Stimulated activated CD8-positive, alpha-beta memory T cell treated with anti-CD3 and anti-CD28 coated beads, Interleukin-4, amount 100 ng/mL, for 4 hours (primary cell): Measurements from ENCODE around the gene ASAP2.

Experiments
- DNase-seq, 2 donors: peaks; one replicate each; pipeline ENCODE4 v3.0.0-alpha.2; 2020; ENCODE audit warnings: low read depth in 2 of 2, low spot score in 1 of 2

ASAP2 gene

DNA sequence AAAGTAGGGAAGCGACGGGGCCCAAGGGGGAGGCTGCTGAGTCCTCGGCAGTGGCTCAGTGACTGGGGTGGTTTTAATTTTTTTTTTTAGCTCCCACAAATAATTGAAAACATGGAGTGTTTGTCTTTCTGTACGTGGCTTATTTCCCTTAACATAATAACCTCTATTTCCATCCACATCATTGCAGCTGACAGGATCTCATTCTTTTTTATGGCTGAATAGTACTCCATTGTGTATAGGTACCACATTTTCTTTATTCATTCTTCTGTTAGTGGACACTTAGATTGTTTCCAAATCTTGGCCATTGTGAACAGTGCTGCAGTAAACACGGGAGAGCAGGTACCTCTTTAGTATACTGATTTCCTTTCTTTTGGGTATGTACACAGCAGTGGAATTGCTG is 65.1 kb downstream of the ASAP2 start:
- DNase-seq, result no peak

DNA sequence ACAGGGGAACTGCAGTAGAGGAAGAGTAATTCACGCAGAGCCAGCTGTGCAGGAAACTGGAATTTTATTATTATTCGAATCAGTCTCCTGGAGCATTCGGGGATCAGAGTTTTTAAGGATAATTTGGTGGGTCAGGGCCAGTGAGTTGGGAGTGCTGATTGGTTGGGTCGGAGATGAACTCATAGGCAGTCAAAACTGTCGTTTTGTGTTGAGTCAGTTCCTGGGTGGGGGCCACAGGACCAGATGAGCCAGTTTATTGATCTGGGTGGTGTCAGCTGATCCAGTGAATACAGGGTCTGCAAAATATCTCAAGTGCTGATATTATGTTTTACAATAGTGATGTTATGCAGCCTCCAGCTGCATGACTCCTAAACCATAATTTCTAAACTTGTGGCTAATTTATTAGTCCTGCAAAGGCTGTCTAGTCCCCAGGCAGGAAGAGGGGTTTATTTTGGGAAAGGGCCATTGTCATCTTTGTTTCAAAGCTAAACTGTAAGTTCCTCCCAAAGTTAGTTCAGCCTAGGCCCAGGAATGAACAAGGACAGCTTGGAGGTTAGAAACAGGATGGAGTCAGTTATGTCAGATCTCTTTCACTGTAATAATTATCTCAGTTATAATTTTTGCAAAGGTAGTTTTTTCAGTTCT is 67.0 kb downstream of the ASAP2 start:
- no peak for DNase-seq

DNA sequence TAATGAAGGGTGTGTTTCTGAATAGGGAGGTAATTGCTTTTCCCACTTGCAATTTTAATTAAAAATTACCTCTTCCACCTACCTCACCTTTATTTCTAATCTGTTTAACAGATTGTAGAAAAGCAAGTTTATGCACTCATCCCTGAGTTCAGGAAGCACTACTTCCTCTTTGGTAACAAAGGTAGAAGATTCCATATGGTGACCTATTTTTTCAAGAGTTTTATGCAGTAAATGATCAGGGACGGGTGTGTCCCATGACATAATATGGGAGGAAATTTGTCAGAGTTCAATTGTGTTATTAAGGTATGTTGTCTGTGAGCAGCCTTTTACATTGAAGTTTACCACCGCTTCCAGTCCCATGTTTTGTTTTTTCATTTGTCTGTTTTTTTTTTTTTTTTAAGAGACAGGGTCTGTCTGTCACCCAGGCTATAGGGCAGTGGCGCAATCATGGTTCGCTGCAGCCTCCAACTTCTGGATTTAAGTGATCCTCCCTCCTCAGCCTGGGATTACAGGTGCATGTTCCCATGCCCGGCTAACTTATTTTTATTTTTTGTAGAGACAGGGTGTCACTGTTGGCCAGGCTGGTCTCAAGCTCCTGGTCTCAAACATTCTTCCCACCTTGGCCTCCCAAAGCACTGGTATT is 68.2 kb downstream of the ASAP2 start:
- no peak for DNase-seq

DNA sequence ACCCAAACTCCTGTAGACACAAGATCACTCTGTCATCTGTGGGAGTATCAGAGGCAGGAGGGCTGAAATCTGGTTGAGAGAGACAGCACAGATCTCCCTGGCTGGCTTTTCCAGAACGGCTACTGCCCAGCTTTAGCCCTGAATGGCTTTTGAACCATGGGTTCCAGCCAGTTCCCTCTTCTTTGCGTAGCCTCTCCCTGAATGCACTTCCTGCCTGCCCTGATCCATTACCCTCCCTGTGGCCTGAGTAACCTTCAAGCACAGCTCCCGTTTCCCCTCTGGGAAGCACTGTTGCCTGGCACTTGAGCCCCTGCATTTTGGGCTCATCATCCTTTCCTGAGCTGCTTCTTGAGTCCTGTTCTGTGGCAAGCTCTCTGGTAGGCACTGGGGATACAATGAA is 68.8 kb downstream of the ASAP2 start:
- no peak for DNase-seq

DNA sequence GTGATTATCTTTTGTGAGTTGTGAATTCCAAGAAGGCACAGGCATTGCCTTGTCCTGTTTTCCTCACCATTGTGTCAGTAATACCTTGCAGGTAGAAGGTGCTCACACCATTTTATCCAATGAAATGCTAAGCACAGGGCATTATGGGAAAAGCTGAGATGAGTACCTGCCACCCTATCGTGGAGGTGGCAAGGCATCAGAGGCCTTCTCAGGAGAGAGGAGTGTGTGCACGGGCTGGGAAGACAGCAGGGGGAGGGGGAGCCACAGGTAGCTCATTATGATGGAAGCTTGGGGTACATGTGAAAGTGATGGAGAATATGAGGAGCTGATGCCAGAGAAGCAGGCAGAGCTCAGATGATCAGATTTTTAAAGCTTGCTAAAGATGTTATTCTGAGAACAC is 69.5 kb downstream of the ASAP2 start:
- DNase-seq, result no peak

DNA sequence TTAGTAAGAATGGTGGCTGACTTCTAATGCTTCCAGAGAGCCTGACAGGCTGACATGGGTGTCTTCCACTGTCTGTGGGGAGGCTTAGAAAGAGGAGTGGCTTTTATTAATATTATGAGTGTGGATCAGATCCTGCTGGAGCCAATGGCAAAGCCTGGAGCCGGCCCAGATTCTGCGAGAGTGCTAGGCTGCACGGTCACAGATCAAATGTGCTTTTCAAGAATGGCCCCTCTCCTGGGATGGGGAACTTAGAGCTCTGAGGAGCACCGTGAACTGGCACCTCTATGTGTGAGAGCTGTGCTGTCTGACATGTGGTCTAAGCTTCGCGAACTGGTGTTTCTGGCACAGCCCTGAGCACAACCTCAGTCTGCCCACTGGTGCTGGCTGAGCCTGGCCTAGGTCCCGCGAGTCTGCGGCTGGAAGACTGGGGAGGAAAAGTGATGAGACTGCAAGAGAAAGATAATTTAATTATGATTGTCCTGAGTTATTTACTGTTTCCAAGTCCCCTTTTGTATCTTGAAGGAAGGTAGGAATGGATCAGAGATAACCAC is 70.4 kb downstream of the ASAP2 start:
- no peak for DNase-seq

DNA sequence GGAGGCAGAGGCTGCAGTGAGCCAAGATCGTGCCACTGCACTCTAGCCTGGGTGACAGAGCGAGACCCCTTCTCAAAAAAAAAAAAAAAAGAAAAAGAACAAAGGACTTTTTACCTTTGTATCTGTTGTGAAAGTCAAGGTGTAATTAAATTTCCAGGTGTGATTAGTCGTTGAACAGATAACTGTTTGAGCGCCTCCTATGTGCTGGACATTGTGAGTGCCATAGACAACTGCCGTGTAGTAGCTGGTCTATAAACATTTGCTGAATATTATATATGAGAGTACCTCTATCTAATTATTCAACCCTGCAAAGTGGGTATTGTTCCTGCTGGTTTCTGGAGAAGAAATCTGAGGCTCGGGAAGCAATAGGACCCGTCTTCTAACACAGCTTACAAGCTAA is 71.8 kb downstream of the ASAP2 start:
- no peak for DNase-seq

DNA sequence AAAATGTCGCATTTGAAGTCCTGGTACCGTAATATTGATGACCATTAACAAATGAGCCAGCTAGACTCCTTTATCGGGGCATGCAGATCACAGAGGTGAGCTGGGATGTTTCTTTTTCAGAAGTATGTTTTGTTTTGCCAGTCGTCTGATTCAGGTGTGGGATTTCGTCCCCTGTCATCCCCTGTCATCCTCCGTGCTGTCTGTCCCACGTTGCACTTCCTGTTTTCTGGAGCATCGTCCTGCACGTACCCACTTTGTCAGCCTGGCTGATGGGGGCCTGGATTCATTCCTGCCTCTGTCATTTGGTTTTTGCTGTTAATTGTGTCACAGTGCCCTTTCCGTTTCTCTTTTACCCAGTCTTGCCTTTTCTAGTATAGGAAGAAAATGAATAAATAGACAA is 72.8 kb downstream of the ASAP2 start:
- DNase-seq, result no peak

DNA sequence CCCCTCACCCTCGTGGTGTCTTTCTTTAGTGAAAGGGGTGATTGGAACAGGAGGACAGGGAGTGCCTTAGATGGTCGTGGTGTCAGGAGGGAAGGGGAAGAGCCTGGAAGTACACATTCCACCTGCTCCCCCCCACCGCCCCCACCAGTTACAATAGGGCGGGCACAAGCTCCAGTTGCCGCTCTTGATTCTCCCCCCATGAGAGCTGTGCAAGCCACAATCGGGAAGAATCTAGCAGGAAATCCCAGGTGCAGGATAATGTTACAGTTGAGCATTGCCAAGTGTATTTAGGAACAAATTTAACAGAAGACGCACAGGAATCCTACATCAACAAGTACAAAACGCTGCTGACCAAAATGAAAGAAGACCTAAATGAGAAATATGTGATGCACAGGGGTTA is 73.6 kb downstream of the ASAP2 start:
- no peak for DNase-seq

DNA sequence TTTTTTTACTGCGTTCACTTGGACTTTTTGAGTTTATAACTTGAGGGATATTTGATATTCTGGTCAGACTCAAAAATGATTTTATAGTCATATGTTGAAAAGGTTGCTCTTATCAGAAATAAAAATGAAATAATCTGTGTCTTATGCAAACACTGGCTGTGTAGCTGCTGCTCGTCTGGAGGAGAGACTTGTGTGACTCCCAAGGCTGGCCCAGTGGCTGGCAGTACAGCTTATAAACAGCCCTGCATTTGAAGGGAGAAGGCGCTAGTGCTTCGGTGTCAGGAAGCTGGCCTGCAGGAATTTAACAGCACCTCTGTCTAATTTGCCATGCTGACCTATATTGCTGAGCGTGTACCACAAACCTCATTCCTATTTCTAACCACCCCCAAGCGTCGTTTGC is 74.5 kb downstream of the ASAP2 start:
- no peak for DNase-seq

DNA sequence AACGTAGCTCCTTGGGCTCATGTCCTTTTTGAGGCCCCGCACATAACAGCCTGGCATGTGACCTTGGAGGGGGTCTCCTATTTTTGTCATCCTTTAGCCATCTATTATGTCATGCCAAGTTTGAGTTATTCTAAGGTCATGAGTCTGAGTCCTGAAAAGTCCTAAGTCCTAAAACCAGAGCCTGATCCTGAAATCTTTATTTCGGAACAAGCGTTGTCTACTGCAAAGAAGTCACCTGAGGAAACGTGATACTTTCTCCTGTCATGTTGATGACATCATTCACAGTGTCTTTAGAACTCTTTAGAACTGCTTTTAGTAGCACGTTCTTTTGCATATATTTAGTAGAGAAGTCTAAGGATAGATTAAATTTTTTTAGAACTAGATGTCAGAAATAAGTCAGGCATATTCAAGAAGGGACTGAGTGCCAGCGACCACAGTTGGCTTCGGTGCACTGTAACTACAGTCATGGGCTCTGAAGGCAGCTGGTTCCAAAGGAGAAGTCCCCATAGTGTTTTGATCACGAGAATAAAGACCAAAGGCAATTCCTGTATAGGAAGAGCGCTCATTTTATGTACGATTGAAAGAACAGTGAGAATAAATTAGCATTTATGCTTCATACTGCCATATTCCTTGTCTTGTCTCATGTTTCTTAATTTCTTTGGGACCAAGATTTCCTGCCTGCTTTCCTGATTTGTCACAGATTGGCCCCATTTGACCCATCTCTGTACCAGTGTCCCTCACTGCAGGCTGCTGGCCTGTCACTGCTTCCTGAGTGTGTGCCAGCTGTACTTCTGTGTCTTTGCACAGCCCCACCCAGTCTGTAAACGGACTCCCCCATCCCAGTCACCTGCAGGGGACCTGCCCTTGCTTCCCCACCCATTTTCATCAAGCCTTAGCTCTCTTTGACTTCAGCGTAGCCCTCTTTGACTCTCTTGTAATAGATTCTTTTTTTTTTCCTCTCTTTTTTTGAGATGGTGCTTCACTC is 75.8 kb downstream of the ASAP2 start:
- no peak for DNase-seq

DNA sequence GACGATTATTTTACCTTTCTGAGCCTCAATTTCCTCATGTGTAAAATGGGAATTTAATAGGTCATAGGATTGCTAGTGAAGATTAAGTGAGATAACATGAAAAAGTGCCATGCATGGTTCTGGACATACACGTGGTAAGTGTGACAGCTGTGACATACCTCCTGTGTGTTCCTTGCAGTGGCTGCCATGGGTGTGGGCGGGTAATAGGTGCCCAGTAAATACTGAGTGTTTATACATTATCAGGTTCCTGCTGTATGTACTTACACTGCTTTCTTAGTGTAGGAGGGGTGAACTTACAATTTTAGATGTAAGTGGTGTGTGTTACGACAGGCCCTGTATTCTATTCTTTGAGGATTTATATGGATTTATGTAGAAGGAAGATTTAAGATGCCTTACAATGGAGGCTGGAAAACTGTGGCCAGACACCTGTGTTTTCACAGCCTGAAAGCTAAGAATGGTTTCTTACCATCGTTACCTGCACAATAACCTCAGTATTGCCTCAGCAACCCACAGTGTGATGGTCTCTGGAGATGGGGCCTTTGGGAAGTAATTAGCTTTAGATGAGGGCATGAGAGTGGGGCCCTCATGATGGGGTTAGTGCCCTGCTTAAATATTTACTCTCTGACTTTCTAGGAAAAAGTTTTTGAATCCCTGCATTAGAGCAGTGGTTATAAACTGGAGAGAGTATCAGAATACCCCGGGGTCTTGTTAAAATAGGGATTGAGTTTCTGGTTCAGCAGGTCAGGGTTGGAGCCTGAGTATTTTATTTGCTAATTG is 78.1 kb downstream of the ASAP2 start:
- DNase-seq, result no peak

DNA sequence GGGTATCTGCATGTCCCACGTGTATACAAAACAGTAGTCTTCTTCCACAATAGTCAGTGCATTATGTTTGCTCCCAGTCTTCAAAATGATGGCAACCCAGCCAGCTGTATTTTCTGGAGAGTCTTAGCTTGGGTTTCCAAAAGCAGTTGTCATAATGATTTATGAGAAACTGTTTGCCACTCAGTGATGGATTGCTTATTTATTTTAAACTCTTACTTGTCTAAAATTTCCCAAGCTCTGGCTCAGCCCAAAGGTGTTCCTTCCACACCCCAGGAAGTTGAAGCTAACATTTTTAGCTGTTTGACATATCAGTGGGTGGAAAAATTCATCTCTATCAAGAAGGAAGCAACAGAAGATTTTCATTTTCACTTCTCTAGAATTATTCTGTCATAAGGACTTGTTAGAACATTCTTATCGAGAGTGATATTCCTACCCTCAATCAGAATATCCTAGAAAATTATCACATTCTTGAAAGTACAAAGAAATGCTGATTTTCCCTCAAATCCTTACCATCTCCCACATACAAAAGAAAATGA is 78.8 kb downstream of the ASAP2 start:
- no peak for DNase-seq

DNA sequence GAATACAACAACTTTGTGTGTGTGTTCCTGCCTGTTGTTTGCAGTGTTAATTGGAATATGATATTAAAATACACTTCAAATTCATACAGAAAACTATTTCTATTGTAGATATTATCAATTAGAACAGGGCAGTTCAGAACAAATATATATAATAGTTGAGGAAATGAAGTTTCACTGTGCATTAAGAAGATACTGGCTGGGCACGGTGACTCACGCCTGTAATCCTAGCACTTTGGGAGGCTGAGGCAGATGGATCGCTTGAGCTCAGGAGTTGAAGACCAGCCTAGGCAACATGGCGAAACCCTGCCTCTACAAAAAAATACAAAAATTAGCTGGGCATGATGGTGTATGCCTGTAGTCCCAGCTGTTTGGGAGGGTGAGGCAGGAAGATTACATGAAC is 79.3 kb downstream of the ASAP2 start:
- DNase-seq, result no peak

DNA sequence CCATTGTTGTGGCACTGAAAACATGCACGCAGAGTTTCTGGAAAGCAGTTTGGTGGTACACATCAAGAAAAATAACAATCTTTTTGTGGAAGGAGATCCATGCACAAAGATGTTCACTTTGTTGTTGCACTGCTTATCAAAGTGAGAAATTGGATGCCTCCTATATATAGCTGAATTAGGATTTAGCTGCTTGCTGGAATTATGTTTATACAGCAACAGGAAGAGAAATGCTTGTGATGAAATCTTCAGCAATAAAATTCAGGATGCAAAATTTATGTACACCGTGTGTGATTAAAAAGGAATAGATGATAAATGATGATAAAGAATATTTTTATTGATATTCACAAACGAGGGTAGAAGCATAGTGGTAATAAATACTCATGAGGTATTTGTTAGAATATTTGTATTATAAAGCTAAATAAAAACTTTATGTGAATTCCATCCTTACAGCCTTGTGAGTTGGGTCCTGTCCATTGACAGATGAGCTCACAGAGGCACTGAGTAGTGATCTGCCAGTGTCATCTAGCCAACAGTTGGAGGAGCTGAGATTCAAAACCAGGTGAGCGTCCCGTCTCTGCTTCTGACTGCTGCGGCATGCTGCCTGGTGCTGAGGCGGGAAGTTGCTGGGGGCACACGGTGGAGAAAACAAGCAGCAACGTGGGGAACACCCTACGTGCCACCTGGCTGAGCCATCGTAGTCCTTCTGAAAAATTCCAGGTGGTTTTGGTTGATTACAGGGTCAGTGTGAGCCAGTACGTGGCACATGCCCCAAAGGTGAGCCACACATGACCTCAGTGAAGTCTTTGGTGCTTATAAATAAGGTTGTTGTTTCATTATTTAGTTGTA is 80.2 kb downstream of the ASAP2 start:
- no peak for DNase-seq

DNA sequence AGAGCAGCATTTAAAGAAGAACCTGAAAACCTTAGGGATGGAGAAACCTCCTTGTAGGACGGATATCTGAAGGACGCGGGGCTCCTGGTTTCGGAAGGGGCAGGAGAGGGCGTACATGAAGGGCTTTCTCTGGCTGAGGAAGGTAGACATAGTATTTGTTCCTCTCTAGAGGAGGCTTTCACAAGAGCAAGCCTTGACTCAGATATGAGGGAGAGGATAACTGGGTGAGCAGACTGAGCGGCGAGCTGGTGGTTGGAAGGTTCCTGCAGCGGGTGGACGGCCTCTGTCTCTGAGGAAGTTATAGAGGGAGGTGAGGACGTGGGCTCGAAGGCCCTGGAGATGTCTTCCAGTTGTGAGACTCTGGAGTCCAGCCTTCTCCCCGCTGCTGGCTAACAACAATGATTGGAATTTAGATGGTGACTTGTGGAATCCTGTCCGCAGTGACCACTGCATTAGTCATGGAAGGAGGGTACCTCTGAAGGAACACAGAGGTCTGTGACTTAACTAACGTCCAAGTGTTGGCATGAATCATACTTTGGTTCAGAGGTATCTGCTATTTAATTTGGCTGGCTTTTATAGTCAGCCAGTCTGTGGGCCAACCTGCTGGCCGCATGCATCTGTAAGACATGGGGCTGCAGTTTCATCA is 80.9 kb downstream of the ASAP2 start:
- DNase-seq, result no peak

DNA sequence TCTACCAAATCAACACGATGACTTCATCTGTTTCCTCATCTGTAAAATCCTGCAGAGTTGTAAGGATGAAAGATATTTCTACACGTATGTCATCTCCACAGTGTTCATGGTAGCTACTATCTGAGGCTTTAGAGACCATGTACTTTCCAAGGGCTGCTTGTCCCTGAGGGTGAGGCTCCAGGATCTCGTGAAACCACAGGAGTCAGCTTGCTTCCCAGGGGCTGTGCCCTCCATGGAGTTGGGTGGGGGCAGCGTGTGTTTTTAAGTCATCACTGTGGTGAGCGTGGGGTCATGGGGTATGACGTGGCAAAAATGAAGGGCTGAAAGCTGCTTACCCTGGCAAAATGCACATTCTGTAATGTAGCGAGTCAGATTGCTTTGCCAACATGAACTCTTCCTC is 81.6 kb downstream of the ASAP2 start:
- no peak for DNase-seq

DNA sequence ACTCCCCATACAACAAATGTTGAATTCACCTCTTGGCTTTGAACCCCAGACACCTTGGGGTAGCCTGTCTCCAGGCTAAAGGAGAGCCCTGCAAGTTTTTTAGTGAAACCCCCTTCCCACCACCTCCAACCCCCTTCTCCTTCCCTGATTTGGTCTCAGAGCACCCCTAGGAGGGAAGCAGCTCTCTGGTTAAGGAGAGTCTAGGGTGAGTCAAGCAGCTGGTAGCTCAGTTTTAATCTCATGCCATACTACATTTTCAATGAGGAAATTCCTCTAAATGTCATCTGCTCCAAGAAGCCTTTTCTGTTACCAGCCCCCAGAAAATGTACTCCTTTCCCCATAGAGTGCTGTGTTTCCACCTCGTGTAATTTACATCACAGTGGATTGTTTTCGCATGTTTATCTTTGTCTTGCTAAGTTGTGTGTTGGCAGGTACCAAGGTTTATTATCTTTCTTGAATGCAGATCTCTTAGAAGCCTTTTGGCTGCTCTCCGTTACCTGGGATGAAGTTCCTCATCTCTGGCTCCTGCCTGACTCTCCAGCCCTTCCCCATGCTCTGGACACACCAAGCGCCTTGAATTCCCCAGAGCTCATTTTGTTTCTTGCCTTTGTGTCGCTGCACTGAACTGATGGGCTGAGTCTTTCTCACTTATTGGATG is 82.2 kb downstream of the ASAP2 start:
- DNase-seq, result no peak

DNA sequence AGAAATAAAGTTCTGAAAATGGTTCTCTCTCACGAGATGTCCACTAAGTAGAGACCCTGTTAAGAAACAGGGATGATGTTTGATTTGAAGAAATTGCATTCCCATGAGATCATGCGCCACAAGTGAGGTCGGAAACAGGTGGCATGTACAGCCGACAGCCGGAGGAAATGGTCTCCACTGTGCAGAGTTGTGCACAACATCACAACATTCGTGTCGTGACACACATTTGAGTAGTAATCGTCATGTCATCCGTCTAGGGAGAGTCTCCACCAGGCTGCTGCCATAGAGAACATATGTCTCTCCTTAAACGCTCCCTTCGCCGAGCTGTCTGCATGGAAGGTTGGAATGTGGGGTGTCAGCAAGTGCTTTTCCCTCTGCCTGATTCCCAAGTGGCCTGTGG is 84.7 kb downstream of the ASAP2 start:
- no peak for DNase-seq
